ENCODE measurements around the gene ATAD2B. TPM values are rescaled to one million over a fixed set of nuclear protein-coding genes. Genes with fewer than 3 reads are reported as not detected.
A peak's percentile ranks its signal among the peaks of the same experiment; 100 is the strongest.

Gene ATAD2B
- total RNA-seq, 2 experiments from 2014 or later = 9.4 to 21.7 TPM

- CTCF ChIA-PET (ENCODE audit: unreplicated experiment) = no interaction called here
- Histone ChIP-seq H3K79me2 (ENCODE audit: insufficient read depth, low read depth, low read length) (no peaks in the 10 kb centered on the region), H3K9me2 (ENCODE audit: insufficient read depth, low read length) (no peaks in the 10 kb centered on the region), H3K36me3 (ENCODE audit: insufficient read depth, low read length) (no peaks in the 10 kb centered on the region), H3K27ac (ENCODE audit: low read depth, low read length, poor library complexity, severe bottlenecking) (no peak overlapping the region), H3K4me2 (ENCODE audit: low read length) (no peak overlapping the region), H4K20me1 (ENCODE audit: insufficient read depth, low read length) (no peaks in the 10 kb centered on the region), H2AFZ (ENCODE audit: low read length) (no peak overlapping the region), H3K4me3 (ENCODE audit: low read depth, low read length, poor library complexity, severe bottlenecking) (no peak overlapping the region), H3K9me3 (ENCODE audit: low read length) (no peaks in the 10 kb centered on the region), H3K4me1 (ENCODE audit: insufficient read depth, low read length, poor library complexity, severe bottlenecking) (no peaks in the 10 kb centered on the region)
- POLR2A ChIA-PET = interaction anchor here (0.7 kb wide), 1 partner anchor 12 kb away, joined by 3 read pairs; no protein-coding TSS in a partner anchor
- no TSS peak for BruUV-seq (replicated peaks)
- intact Hi-C loops (cut with micrococcal nuclease; ENCODE audit: unreplicated experiment) = no loop called here
- TF ChIP-seq CTCF (conservative IDR thresholded peaks at IDR 0.05; ENCODE audit: low read length) (no peak), EZH2phosphoT487 (IDR thresholded peaks at IDR 0.05; ENCODE audit: borderline replicate concordance, low read depth, low read length) (no peak)
- no peak for DNase-seq (ENCODE audit: low spot score)
Observed at GRCh38 chr2:23761638-23762037, 165.3 kb downstream of the ATAD2B start.

- Histone ChIP-seq H3K4me1 (ENCODE audit: insufficient read depth, low read length, poor library complexity, severe bottlenecking) (no peaks in the 10 kb centered on the region), H3K9me2 (ENCODE audit: insufficient read depth, low read length) (no peaks in the 10 kb centered on the region), H3K36me3 (ENCODE audit: insufficient read depth, low read length) (no peaks in the 10 kb centered on the region), H3K79me2 (ENCODE audit: insufficient read depth, low read depth, low read length) (no peaks in the 10 kb centered on the region), H3K27ac (ENCODE audit: low read depth, low read length, poor library complexity, severe bottlenecking) (no peak overlapping the region), H3K4me2 (ENCODE audit: low read length) (no peak overlapping the region), H3K9me3 (ENCODE audit: low read length) (no peaks in the 10 kb centered on the region), H3K4me3 (ENCODE audit: low read depth, low read length, poor library complexity, severe bottlenecking) (no peak overlapping the region), H4K20me1 (ENCODE audit: insufficient read depth, low read length) (no peaks in the 10 kb centered on the region), H2AFZ (ENCODE audit: low read length) (no peak overlapping the region)
- peak; percentile 7 for DNase-seq (ENCODE audit: low spot score)
- no TSS peak for BruUV-seq (replicated peaks)
- intact Hi-C loops (cut with micrococcal nuclease; ENCODE audit: unreplicated experiment) = no loop called here
- CTCF ChIA-PET (ENCODE audit: unreplicated experiment) = no interaction called here
- peak; percentile 60 for TF ChIP-seq CTCF (conservative IDR thresholded peaks at IDR 0.05; ENCODE audit: low read length)
- TF ChIP-seq EZH2phosphoT487 (IDR thresholded peaks at IDR 0.05; ENCODE audit: borderline replicate concordance, low read depth, low read length) = no peak
- POLR2A ChIA-PET = interaction anchor here (1.0 kb wide), 1 partner anchor 45 kb away, joined by 3 read pairs; no protein-coding TSS in a partner anchor
Observed at GRCh38 chr2:23760736-23761135, 166.2 kb downstream of the ATAD2B start.

- intact Hi-C loops (cut with micrococcal nuclease; ENCODE audit: unreplicated experiment) = no loop called here
- Histone ChIP-seq H4K20me1 (ENCODE audit: insufficient read depth, low read length) (no peaks in the 10 kb centered on the region), H3K9me3 (ENCODE audit: low read length) (no peaks in the 10 kb centered on the region), H3K79me2 (ENCODE audit: insufficient read depth, low read depth, low read length) (no peaks in the 10 kb centered on the region), H3K36me3 (ENCODE audit: insufficient read depth, low read length) (peaks cover 4% of the 10 kb centered on the region; the same call in 1 of the 2 replicates), H3K9me2 (ENCODE audit: insufficient read depth, low read length) (no peaks in the 10 kb centered on the region), H3K27ac (ENCODE audit: low read depth, low read length, poor library complexity, severe bottlenecking) (no peak overlapping the region), H2AFZ (ENCODE audit: low read length) (no peak overlapping the region), H3K4me3 (ENCODE audit: low read depth, low read length, poor library complexity, severe bottlenecking) (no peak overlapping the region), H3K4me2 (ENCODE audit: low read length) (no peak overlapping the region), H3K4me1 (ENCODE audit: insufficient read depth, low read length, poor library complexity, severe bottlenecking) (no peaks in the 10 kb centered on the region)
- no peak for DNase-seq (ENCODE audit: low spot score)
- ChIA-PET POLR2A (no interaction called here), CTCF (ENCODE audit: unreplicated experiment) (no interaction called here)
- no TSS peak for BruUV-seq (replicated peaks)
- TF ChIP-seq CTCF (conservative IDR thresholded peaks at IDR 0.05; ENCODE audit: low read length) = no peak
- no peak for TF ChIP-seq EZH2phosphoT487 (IDR thresholded peaks at IDR 0.05; ENCODE audit: borderline replicate concordance, low read depth, low read length)
Observed at GRCh38 chr2:23757686-23758433, 169.1 kb downstream of the ATAD2B start.

Data from OCI-LY7 (cell line).